ENCODE data around the gene SPAG16.

Gene SPAG16

DNA sequence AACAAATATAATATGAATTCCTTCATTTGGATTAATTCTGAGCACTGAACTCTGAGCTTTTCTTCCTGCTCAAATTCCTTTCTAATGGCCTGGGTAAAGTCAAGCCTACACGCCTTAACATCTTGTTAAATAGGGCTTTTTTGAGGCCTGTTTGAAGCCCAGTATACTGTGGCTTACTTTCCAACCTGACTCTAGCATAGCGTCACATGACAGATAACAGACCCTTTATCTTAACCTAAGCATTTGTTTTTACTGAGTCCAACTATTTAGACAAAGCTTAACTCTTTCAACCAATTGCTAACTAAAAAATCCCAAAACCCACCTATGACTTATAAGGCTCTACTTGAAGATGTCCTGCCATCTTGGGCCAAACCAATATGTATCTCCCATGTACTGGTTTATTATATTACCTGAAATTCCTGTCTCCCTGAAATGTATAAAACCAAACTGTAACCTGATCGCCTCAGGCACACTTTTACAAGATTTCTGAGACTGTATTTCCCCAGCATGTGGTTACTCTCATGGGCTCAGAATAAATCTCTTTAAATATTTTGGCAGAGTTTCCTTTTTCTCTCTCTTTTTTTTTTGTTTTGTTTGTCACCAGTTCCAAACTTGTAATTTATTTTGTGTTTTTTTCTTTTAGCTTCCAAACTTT is 855.5 kb downstream of the SPAG16 start:
- Histone ChIP-seq H3F3A (ENCODE audit: insufficient read depth) (no peaks in the 10 kb centered on the region), H3K36me3 (ENCODE audit: low read length) (no peaks in the 10 kb centered on the region), H3K4me2 (ENCODE audit: low read depth, low read length, poor library complexity, severe bottlenecking) (no peak overlapping the region), H4K20me1 (ENCODE audit: low read depth, low read length) (no peaks in the 10 kb centered on the region), H3K27me3 (ENCODE audit: low read length) (no peaks in the 10 kb centered on the region), H3K9me2 (replicated peaks; ENCODE audit: insufficient read depth, low read length) (no peaks in the 10 kb centered on the region), H3K79me2 (ENCODE audit: insufficient read depth, low read length) (no peaks in the 10 kb centered on the region), H2AFZ (ENCODE audit: low read depth, low read length, severe bottlenecking) (no peak overlapping the region), H3K9me3 (ENCODE audit: insufficient read depth, low read length) (no peaks in the 10 kb centered on the region), H3K27ac (ENCODE audit: low read depth, low read length) (no peak overlapping the region), H3K9ac (ENCODE audit: low read length) (no peak overlapping the region), H3K4me3 (ENCODE audit: insufficient read depth, low read length, poor library complexity, severe bottlenecking) (no peak overlapping the region)
- TF ChIP-seq, protein P1, sequence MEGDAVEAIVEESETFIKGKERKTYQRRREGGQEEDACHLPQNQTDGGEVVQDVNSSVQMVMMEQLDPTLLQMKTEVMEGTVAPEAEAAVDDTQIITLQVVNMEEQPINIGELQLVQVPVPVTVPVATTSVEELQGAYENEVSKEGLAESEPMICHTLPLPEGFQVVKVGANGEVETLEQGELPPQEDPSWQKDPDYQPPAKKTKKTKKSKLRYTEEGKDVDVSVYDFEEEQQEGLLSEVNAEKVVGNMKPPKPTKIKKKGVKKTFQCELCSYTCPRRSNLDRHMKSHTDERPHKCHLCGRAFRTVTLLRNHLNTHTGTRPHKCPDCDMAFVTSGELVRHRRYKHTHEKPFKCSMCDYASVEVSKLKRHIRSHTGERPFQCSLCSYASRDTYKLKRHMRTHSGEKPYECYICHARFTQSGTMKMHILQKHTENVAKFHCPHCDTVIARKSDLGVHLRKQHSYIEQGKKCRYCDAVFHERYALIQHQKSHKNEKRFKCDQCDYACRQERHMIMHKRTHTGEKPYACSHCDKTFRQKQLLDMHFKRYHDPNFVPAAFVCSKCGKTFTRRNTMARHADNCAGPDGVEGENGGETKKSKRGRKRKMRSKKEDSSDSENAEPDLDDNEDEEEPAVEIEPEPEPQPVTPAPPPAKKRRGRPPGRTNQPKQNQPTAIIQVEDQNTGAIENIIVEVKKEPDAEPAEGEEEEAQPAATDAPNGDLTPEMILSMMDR (IDR thresholded peaks at IDR 0.05; ENCODE audit: insufficient read depth, low read length, poor library complexity, severe bottlenecking), result no peak
- no peak for TF ChIP-seq EZH2phosphoT487 (conservative IDR thresholded peaks at IDR 0.05; ENCODE audit: low read length)

DNA sequence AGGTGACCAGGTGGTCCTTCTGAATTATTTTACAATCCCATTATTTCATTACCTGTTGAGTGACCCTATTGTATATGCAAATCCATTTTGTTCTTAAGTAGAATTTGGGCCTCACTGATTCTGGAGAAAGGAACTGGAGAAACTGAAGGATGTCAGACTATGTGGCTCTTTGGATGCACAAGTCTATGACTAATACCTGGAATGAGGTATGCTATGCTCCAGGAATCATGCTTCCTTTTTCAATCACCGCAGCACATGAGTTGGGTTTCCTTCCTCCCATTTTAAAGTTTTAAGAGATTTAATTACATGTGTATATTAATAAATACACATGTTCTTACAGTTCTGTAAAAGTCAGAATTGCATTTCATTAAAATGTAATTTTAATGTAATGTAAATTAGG is 872.7 kb downstream of the SPAG16 start:
- H3F3A ChIP-seq (ENCODE audit: insufficient read depth), result no peaks in the 10 kb centered on the region
- H3K79me2 ChIP-seq (ENCODE audit: insufficient read depth, low read length), result no peaks in the 10 kb centered on the region
- no peaks in the 10 kb centered on the region for H3K9me3 ChIP-seq (ENCODE audit: insufficient read depth, low read length)
- H2AFZ ChIP-seq (ENCODE audit: low read depth, low read length, severe bottlenecking), result no peak overlapping the region
- H3K9ac ChIP-seq (ENCODE audit: low read length), result no peak overlapping the region
- H3K9me2 ChIP-seq (replicated peaks; ENCODE audit: insufficient read depth, low read length), result no peaks in the 10 kb centered on the region
- H3K4me2 ChIP-seq (ENCODE audit: low read depth, low read length, poor library complexity, severe bottlenecking), result no peak overlapping the region
- H3K4me3 ChIP-seq (ENCODE audit: insufficient read depth, low read length, poor library complexity, severe bottlenecking), result no peak overlapping the region
- TF ChIP-seq EZH2phosphoT487 (conservative IDR thresholded peaks at IDR 0.05; ENCODE audit: low read length), result no peak
- TF ChIP-seq, protein P1 (IDR thresholded peaks at IDR 0.05; ENCODE audit: insufficient read depth, low read length, poor library complexity, severe bottlenecking), result no peak
- no peaks in the 10 kb centered on the region for H3K36me3 ChIP-seq (ENCODE audit: low read length)
- H3K27ac ChIP-seq (ENCODE audit: low read depth, low read length), result no peak overlapping the region
- no peaks in the 10 kb centered on the region for H3K27me3 ChIP-seq (ENCODE audit: low read length)
- 0 out of 2 replicates have a peak, but pooled peaks cover 5% of the 10 kb centered on the region for H4K20me1 ChIP-seq (ENCODE audit: low read depth, low read length)

DNA sequence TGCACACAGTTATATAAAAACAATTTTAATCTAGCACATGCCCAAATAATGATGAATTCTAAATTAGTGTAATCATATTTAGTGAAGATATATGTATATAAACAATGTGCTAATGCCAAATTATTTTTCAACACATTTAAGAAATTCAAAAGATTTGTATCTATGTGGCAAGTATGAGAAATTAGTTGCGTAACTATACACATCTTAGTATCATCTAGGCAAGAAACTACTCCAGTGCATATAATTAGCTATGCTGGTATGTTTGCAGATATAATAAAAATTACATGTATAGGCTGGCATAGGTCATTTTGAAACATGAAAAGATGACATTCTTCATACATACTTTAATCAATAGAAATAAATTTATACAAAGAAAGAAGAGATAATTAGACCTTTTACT is 874.6 kb downstream of the SPAG16 start:
- no peak overlapping the region for H3K27ac ChIP-seq (ENCODE audit: low read depth, low read length)
- no peaks in the 10 kb centered on the region for H3K9me3 ChIP-seq (ENCODE audit: insufficient read depth, low read length)
- H3K27me3 ChIP-seq (ENCODE audit: low read length), result no peaks in the 10 kb centered on the region
- no peak overlapping the region for H3K4me3 ChIP-seq (ENCODE audit: insufficient read depth, low read length, poor library complexity, severe bottlenecking)
- H3K9me2 ChIP-seq (replicated peaks; ENCODE audit: insufficient read depth, low read length), result no peaks in the 10 kb centered on the region
- H3K4me2 ChIP-seq (ENCODE audit: low read depth, low read length, poor library complexity, severe bottlenecking), result no peak overlapping the region
- H3K36me3 ChIP-seq (ENCODE audit: low read length), result no peaks in the 10 kb centered on the region
- no peak for TF ChIP-seq EZH2phosphoT487 (conservative IDR thresholded peaks at IDR 0.05; ENCODE audit: low read length)
- TF ChIP-seq, protein P1 (IDR thresholded peaks at IDR 0.05; ENCODE audit: insufficient read depth, low read length, poor library complexity, severe bottlenecking), result no peak
- no peaks in the 10 kb centered on the region for H3F3A ChIP-seq (ENCODE audit: insufficient read depth)
- H4K20me1 ChIP-seq (ENCODE audit: low read depth, low read length), result 0 out of 2 replicates have a peak, but pooled peaks cover 5% of the 10 kb centered on the region
- H3K9ac ChIP-seq (ENCODE audit: low read length), result no peak overlapping the region
- H3K79me2 ChIP-seq (ENCODE audit: insufficient read depth, low read length), result no peaks in the 10 kb centered on the region
- no peak overlapping the region for H2AFZ ChIP-seq (ENCODE audit: low read depth, low read length, severe bottlenecking)
